Non-pigmented ciliary epithelial cell (primary cell): ENCODE measurements around the gene NHP2.

Source experiments
- DNase-seq: peaks from one replicate; pipeline ENCODE4 v3.0.0-alpha.2; 2010; ENCODE audit warnings: low read depth

The NHP2 gene

GRCh38 chr5:178114325-178115135, 39.2 kb downstream of the NHP2 start:
- no peak for DNase-seq

GRCh38 chr5:178113841-178114324, 39.8 kb downstream of the NHP2 start:
- no peak for DNase-seq

- DNase-seq, result no peak
These were observed 40.4 kb downstream of the NHP2 start, which contains the start of gene N4BP3 for GRCh38 chr5:178113141-178113787. N4BP3 (plus strand) TSS chr5:178113532; CDS start chr5:178119584, 6,052 bp downstream.

GRCh38 chr5:178112545-178112944, 41.1 kb downstream of the NHP2 start:
- no peak for DNase-seq

- DNase-seq, result no peak
These were observed 41.8 kb downstream of the NHP2 start for GRCh38 chr5:178111925-178112324.

DNA sequence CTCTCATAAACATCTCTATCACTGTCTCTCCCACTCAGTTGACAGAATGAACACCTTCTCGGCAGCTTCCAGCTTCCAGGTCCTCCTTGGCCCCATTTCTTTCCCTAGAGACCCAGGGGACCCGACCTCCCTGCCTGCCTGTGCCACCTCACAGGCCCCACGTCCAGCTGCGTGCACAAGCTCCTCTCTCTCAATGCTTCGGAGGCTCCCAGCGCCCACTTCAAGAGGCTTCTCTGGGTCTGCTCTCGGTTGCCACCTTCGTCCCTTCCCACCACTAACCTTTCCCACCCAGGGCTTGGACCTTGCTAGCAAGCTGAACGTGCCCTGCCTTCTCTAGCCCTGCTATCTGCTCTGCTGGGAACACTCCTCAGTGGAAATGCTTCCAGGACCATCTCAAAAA, 43.2 kb downstream of the NHP2 start:
- DNase-seq, result no peak

DNA sequence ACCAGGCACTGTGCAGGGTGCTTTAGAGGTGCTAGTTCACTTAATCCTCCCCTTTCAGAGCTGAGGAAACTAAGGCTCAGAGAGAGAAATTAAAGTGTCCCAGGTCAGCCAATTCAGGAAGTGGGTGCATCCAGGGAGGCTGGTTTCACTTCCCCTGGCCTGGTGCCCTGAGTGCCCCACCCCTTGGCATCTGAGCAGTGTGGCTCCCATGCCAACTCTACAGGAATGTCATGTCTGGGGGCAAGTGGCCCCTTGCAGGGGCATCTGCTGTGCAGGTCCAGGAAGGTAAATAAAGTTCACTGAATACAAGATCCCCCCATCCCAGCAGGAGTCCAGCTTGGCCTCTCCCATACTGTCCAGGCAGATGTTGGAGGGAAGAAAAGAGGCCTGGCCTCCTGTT, 44.7 kb downstream of the NHP2 start:
- no peak for DNase-seq

DNA sequence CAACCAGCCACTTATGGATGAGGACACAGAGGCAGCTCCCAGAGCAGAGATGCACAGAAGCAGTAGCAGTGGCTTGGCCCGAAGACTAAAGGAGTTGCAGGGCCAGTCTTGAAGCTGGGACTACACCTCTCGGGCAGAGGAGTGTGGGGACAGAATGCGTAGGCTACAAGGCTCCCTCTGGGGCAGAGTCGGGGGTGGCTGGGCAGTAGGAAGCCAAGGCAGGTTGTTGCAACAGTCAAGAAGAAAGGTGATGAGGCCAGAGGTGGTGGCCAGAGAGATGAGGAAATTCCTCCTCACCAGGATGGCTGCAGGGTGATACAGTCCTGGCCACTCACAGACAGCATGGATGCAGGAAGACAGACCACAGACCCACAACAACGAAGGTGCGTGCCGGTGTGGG, 45.2 kb downstream of the NHP2 start:
- DNase-seq, result no peak

GRCh38 chr5:178107756-178108310, 45.9 kb downstream of the NHP2 start:
- no peak for DNase-seq

- no peak for DNase-seq
These were observed 47.0 kb downstream of the NHP2 start for GRCh38 chr5:178106556-178107239.

GRCh38 chr5:178106086-178106485, 47.6 kb downstream of the NHP2 start:
- no peak for DNase-seq

GRCh38 chr5:178104492-178104891, 49.2 kb downstream of the NHP2 start:
- DNase-seq, result no peak

- DNase-seq, result no peak
These were observed 50.1 kb downstream of the NHP2 start for GRCh38 chr5:178103612-178104011.
